Effector CD8-positive, alpha-beta T cell (primary cell): ENCODE measurements around the gene ABHD4.
"Not testable (repeated sequence)": the region's sequence is repeated elsewhere in the genome, so short reads cannot be mapped to it uniquely, and the experiment has no call there.

ENCODE experiments used
- DNase-seq: peaks from one replicate; lab custom pipeline; 2025; lab: John Stamatoyannopoulos, UW

Gene ABHD4

GRCh38 chr14:22627506-22628263, 29.6 kb downstream of the ABHD4 start:
- DNase-seq = no peak

- DNase-seq = no peak
Observed at GRCh38 chr14:22629361-22629760, 31.3 kb downstream of the ABHD4 start.

GRCh38 chr14:22630066-22630465, 32.0 kb downstream of the ABHD4 start:
- no peak for DNase-seq

GRCh38 chr14:22630486-22630885, 32.4 kb downstream of the ABHD4 start:
- DNase-seq = no peak

- no peak for DNase-seq
Observed at GRCh38 chr14:22634233-22634900, 36.3 kb downstream of the ABHD4 start.

GRCh38 chr14:22635980-22636379, 37.9 kb downstream of the ABHD4 start:
- not testable (repeated sequence) for DNase-seq

- no peak for DNase-seq
Observed at GRCh38 chr14:22640192-22640591, 42.1 kb downstream of the ABHD4 start.

- no peak for DNase-seq
Observed at GRCh38 chr14:22641846-22642245, 43.7 kb downstream of the ABHD4 start.

GRCh38 chr14:22644305-22644635, 46.2 kb downstream of the ABHD4 start, which contains the start of gene OR6J1:
Gene OR6J1, minus strand, starts transcription at chr14:22644352. Its CDS starts 9,541 bp downstream, at chr14:22634811.
- DNase-seq = no peak

- DNase-seq = no peak
Observed at GRCh38 chr14:22646570-22647254, 48.6 kb downstream of the ABHD4 start.

GRCh38 chr14:22648506-22648905, 50.4 kb downstream of the ABHD4 start:
- no peak for DNase-seq

- no peak for DNase-seq
Observed at GRCh38 chr14:22650046-22650739, 52.1 kb downstream of the ABHD4 start.

GRCh38 chr14:22650960-22651521, 52.9 kb downstream of the ABHD4 start:
- no peak for DNase-seq

- no peak for DNase-seq
Observed at GRCh38 chr14:22651586-22651985, 53.5 kb downstream of the ABHD4 start.

GRCh38 chr14:22653012-22653621, 55.0 kb downstream of the ABHD4 start:
- DNase-seq = peak; percentile 23

GRCh38 chr14:22656226-22656625, 58.1 kb downstream of the ABHD4 start:
- no peak for DNase-seq

- DNase-seq = no peak
Observed at GRCh38 chr14:22656945-22657731, 59.0 kb downstream of the ABHD4 start.

- no peak for DNase-seq
Observed at GRCh38 chr14:22657861-22658260, 59.8 kb downstream of the ABHD4 start.

GRCh38 chr14:22658946-22659345, 60.8 kb downstream of the ABHD4 start:
- DNase-seq = no peak

- DNase-seq = no peak
Observed at GRCh38 chr14:22660654-22661053, 62.6 kb downstream of the ABHD4 start.
